H1 (cell line): ENCODE measurements around the gene MRAP. TPM values are rescaled to one million over a fixed set of nuclear protein-coding genes. Genes with fewer than 3 reads are reported as not detected.
"Not testable (repeated sequence)": the region's sequence is repeated elsewhere in the genome, so short reads cannot be mapped to it uniquely, and the experiment has no call there.

Experiments
- CTCF ChIA-PET: fragments of 300-600 bp; sonication (Branson Sonifier 250); formaldehyde crosslinking; loops from one replicate; lab custom pipeline; 2021; ENCODE audit not compliant: partially characterized antibody; lab: Charles Lee
- POLR2A ChIA-PET: fragments of 300-600 bp; sonication (Branson Sonifier 250); formaldehyde crosslinking; loops from one replicate; lab custom pipeline; 2021; ENCODE audit warnings: inconsistent platforms; ENCODE audit not compliant: partially characterized antibody; lab: Charles Lee
- DNase-seq, 2 experiments: peaks; one replicate each; pipeline versions ENCODE4 v3.0.0 to v3.0.0-alpha.2; 2010 to 2022; ENCODE audit warnings: low spot score in 2 of 2, low read depth in 1 of 2, mixed read lengths in 1 of 2
- FAIRE-seq: peaks from 2 replicates; lab custom pipeline; 2011; peaks lifted over from hg19 to GRCh38; lab: Jason Lieb, UNC
- H2AFZ ChIP-seq: 2 replicates; pipeline ENCODE4 v1.8.1; 2012; ENCODE audit warnings: low read length, inconsistent platforms
- H2AK5ac ChIP-seq: 2 replicates; pipeline ENCODE4 v1.6.1; 2013; ENCODE audit warnings: low read depth, low read length
- H2BK120ac ChIP-seq: replicated peaks from 2 replicates; pipeline ENCODE3; 2013; ENCODE audit warnings: low read depth, low read length, inconsistent platforms
- H2BK12ac ChIP-seq: 2 replicates; pipeline ENCODE4 v1.6.1; 2013; ENCODE audit warnings: low read depth, low read length
- H2BK15ac ChIP-seq: 2 replicates; pipeline ENCODE4 v1.6.1; 2013; ENCODE audit warnings: low read length
- H2BK20ac ChIP-seq: 2 replicates; pipeline ENCODE4 v1.6.1; 2013; ENCODE audit warnings: low read length
- H2BK5ac ChIP-seq: 2 replicates; pipeline ENCODE4 v1.6.1; 2013; ENCODE audit warnings: low read depth, low read length
- H3K14ac ChIP-seq: 2 replicates; pipeline ENCODE4 v1.6.1; 2013; ENCODE audit warnings: inconsistent platforms; ENCODE audit not compliant: insufficient read length
- H3K18ac ChIP-seq: 2 replicates; pipeline ENCODE4 v1.6.1; 2013; ENCODE audit warnings: low read length; ENCODE audit errors: extremely low read depth
- H3K23ac ChIP-seq: 2 replicates; pipeline ENCODE4 v1.6.1; 2013; ENCODE audit warnings: inconsistent platforms; ENCODE audit not compliant: insufficient read length
- H3K23me2 ChIP-seq: 2 replicates; pipeline ENCODE4 v1.6.1; 2013; ENCODE audit warnings: low read depth, low read length
- H3K27ac ChIP-seq: 2 replicates; pipeline ENCODE4 v1.6.1; 2011; ENCODE audit warnings: low read depth, low read length, inconsistent platforms
- H3K27me3 ChIP-seq, 4 experiments: replicated peaks in 1 of 4; 1 replicate in 1 of 4; 2 replicates in 3 of 4; pipeline versions ENCODE4 v1.6.1 to v1.8.1; 2011 to 2013; ENCODE audit warnings: low read length in 3 of 4, mild to moderate bottlenecking in 3 of 4, inconsistent platforms in 2 of 4, mixed read lengths in 2 of 4, moderate library complexity in 1 of 4; ENCODE audit not compliant: control insufficient read depth in 3 of 4, insufficient read depth in 3 of 4; ENCODE audit errors: extremely low read depth in 1 of 4
- H3K36me3 ChIP-seq, 4 experiments: 2 replicates each; pipeline versions ENCODE4 v1.6.1 to v1.8.1; 2011 to 2013; ENCODE audit warnings: mild to moderate bottlenecking in 4 of 4, low read length in 3 of 4, moderate library complexity in 2 of 4, control low read depth in 1 of 4, inconsistent platforms in 1 of 4; ENCODE audit not compliant: insufficient read depth in 4 of 4, control insufficient read depth in 2 of 4
- H3K4ac ChIP-seq: replicated peaks from 2 replicates; pipeline ENCODE3; 2013; ENCODE audit warnings: low read length, low read depth, mixed read lengths, inconsistent platforms; ENCODE audit not compliant: insufficient read length
- H3K4me1 ChIP-seq, 4 experiments: replicated peaks in 1 of 4; 1 replicate in 1 of 4; 2 replicates in 3 of 4; pipeline versions ENCODE4 v1.6.1 to v1.8.1; 2011 to 2013; ENCODE audit warnings: low read length in 3 of 4, inconsistent platforms in 2 of 4, mixed read lengths in 1 of 4; ENCODE audit not compliant: insufficient read depth in 4 of 4, control insufficient read depth in 3 of 4
- H3K4me2 ChIP-seq, 2 experiments: 2 replicates each; pipeline versions ENCODE4 v1.6.1 to v1.8.1; 2011 to 2013; ENCODE audit warnings: low read depth in 2 of 2, low read length in 2 of 2, control low read depth in 1 of 2, inconsistent platforms in 1 of 2, mild to moderate bottlenecking in 1 of 2; ENCODE audit not compliant: insufficient read depth in 1 of 2
- H3K4me3 ChIP-seq, 4 experiments: fragments of 200-600, 300-600 bp in 1 of 4; sonication (generic), shearing (Covaris generic), sonication (Bioruptor Twin) in 1 of 4; 2 replicates each; pipeline versions ENCODE4 v1.5.1 to v1.8.1; 2011 to 2016; ENCODE audit warnings: low read length in 4 of 4, low read depth in 3 of 4, control low read depth in 2 of 4, inconsistent platforms in 2 of 4, mild to moderate bottlenecking in 2 of 4, mixed read lengths in 1 of 4, moderate library complexity in 1 of 4; ENCODE audit not compliant: insufficient read depth in 2 of 4; ENCODE audit errors: extremely low read depth in 1 of 4
- H3K56ac ChIP-seq: replicated peaks from 2 replicates; pipeline ENCODE3; 2013; ENCODE audit warnings: low read depth, mild to moderate bottlenecking, mixed read lengths, low read length, inconsistent platforms; ENCODE audit not compliant: insufficient read length
- H3K79me1 ChIP-seq: 2 replicates; pipeline ENCODE4 v1.6.1; 2013; ENCODE audit warnings: low read depth, low read length, control low read depth
- H3K79me2 ChIP-seq, 2 experiments: 2 replicates each; pipeline versions ENCODE4 v1.6.1 to v1.8.1; 2012 to 2013; ENCODE audit warnings: low read length in 2 of 2, mild to moderate bottlenecking in 2 of 2, inconsistent platforms in 1 of 2; ENCODE audit not compliant: insufficient read depth in 2 of 2, control insufficient read depth in 1 of 2
- H3K9ac ChIP-seq, 4 experiments: replicated peaks in 1 of 4; 1 replicate in 1 of 4; 2 replicates in 3 of 4; pipeline versions ENCODE4 v1.6.1 to v1.8.1; 2011 to 2013; ENCODE audit warnings: low read depth in 3 of 4, low read length in 3 of 4, control low read depth in 2 of 4, mild to moderate bottlenecking in 2 of 4, moderate library complexity in 2 of 4, inconsistent platforms in 1 of 4; ENCODE audit errors: extremely low read depth in 1 of 4
- H3K9me3 ChIP-seq, 2 experiments: 2 replicates each; pipeline versions ENCODE4 v1.6.1 to v1.8.1; 2012 to 2013; ENCODE audit warnings: mild to moderate bottlenecking in 2 of 2, moderate library complexity in 2 of 2, control low read depth in 1 of 2, inconsistent platforms in 1 of 2, low read depth in 1 of 2, low read length in 1 of 2, mixed read lengths in 1 of 2; ENCODE audit not compliant: insufficient read depth in 2 of 2
- H4K20me1 ChIP-seq, 2 experiments: replicated peaks in 1 of 2; 2 replicates each; pipeline versions ENCODE3 to v1.8.1; 2011 to 2013; ENCODE audit warnings: inconsistent platforms in 2 of 2, low read length in 2 of 2, mild to moderate bottlenecking in 1 of 2; ENCODE audit not compliant: insufficient read depth in 2 of 2, control insufficient read depth in 1 of 2
- H4K5ac ChIP-seq: 2 replicates; pipeline ENCODE4 v1.6.1; 2013; ENCODE audit warnings: low read length, low read depth, mixed read lengths, inconsistent platforms; ENCODE audit not compliant: insufficient read length
- H4K8ac ChIP-seq: 2 replicates; pipeline ENCODE4 v1.8.0; 2013; ENCODE audit warnings: mild to moderate bottlenecking, moderate library complexity, low read length, inconsistent platforms; ENCODE audit not compliant: insufficient read depth; ENCODE audit errors: extremely low read depth
- H4K91ac ChIP-seq: replicated peaks from 2 replicates; pipeline ENCODE3; 2013; ENCODE audit warnings: low read length, mixed read lengths, inconsistent platforms; ENCODE audit not compliant: insufficient read length
- CHD2 ChIP-seq: IDR thresholded peaks from 2 replicates; pipeline ENCODE4 v1.6.1; 2012; ENCODE audit warnings: low read length, improper control_type of control experiment
- NANOG ChIP-seq: IDR thresholded peaks from 2 replicates; pipeline ENCODE4 v1.6.1; 2011; ENCODE audit warnings: low read length, low read depth, mild to moderate bottlenecking, inconsistent platforms; ENCODE audit not compliant: insufficient read depth, poor library complexity, severe bottlenecking
- RFX5 ChIP-seq: IDR thresholded peaks from 2 replicates; pipeline ENCODE4 v1.6.1; 2011; ENCODE audit warnings: low read depth, low read length, improper control_type of control experiment, borderline replicate concordance
- SP4 ChIP-seq: IDR thresholded peaks from 2 replicates; pipeline ENCODE4 v1.6.1; 2012; ENCODE audit warnings: low read length, inconsistent platforms
- WGBS, 2 experiments: shearing (Covaris generic) in 1 of 2; methylation state at CpG; one replicate each; pipeline versions ENCODE4 v1.1.6 to v1.1.7; 2013 to 2015; ENCODE audit warnings: low lambda C conversion rate in 2 of 2, mixed read lengths in 2 of 2, inconsistent platforms in 1 of 2, low coverage in 1 of 2, missing lambda C conversion rate in 1 of 2; ENCODE audit not compliant: insufficient replicate concordance in 2 of 2, insufficient coverage in 1 of 2, insufficient read length in 1 of 2; ENCODE audit errors: extremely low coverage in 1 of 2, missing lambda C conversion rate in 1 of 2; 5-methylcytosine and 5-hydroxymethylcytosine counted together
- polyA plus RNA-seq, 7 experiments: library from polyadenylated mRNA; depleted of rRNA in 3 of 7; stranded (reverse) in 5 of 7; unstranded in 2 of 7; fragments of >200 nt in 5 of 7; fragments of 200-250 nt in 2 of 7; gene quantifications; 1 replicate in 5 of 7; 2 replicates in 1 of 7; 4 replicates in 1 of 7; pipeline versions ENCODE4 v1.2.1 to v1.2.3, GENCODE V29; 2011 to 2013; ENCODE audit warnings: missing spikeins in 2 of 7, mixed read lengths in 2 of 7
- total RNA-seq: library from RNA; stranded (reverse); fragmentation: NEBNext Ultra II Directional; extraction: Animal tissue kit (Norgen Biotek cat#: 25700); gene quantifications from 2 replicates; pipeline ENCODE4 v1.2.1, GENCODE V29; 2021

MRAP gene
- total and polyA plus RNA-seq, 2 of the 8 experiments (the other 6 are each of a cell fraction or from before 2014, with no cell fraction given), result not detected

- TF ChIP-seq SP4 (no peak), RFX5 (no peak), NANOG (no peak), CHD2 (no peak)
Measured at GRCh38 chr21:32309906-32310460, 11.3 kb downstream of the MRAP start (continued).

GRCh38 chr21:32310976-32311375 lies 12.3 kb downstream of the MRAP start:
- POLR2A ChIA-PET, result interaction anchor here (0.6 kb wide), 1 partner anchor 419 kb away, joined by 3 read pairs; no protein-coding TSS in a partner anchor
- H3K27me3 ChIP-seq, H2AK5ac ChIP-seq, H3K27ac ChIP-seq, H3K23ac ChIP-seq, H3K14ac ChIP-seq, H2BK20ac ChIP-seq, H3K23me2 ChIP-seq, H3K9ac ChIP-seq, H4K5ac ChIP-seq, H2BK5ac ChIP-seq, H3K9me3 ChIP-seq, H4K8ac ChIP-seq, H3K4me3 ChIP-seq, FAIRE-seq, H3K4me1 ChIP-seq, H3K4me2 ChIP-seq, H3K4ac ChIP-seq, H4K91ac ChIP-seq, H3K56ac ChIP-seq, H2BK12ac ChIP-seq, H2AFZ ChIP-seq, H3K79me2 ChIP-seq, H3K79me1 ChIP-seq, H4K20me1 ChIP-seq, H3K18ac ChIP-seq, H2BK15ac ChIP-seq, H2BK120ac ChIP-seq: not testable (repeated sequence)
- peak in 1 of 2 experiments; percentile 29 for DNase-seq
- CTCF ChIA-PET, result interaction anchor here (0.6 to 1.1 kb wide), 2 partner anchors 14 to 296 kb away, joined by 3 read pairs; no protein-coding TSS in a partner anchor
- H3K36me3 ChIP-seq, result peaks cover 2 to 19% (median 13%) of the 10 kb centered on the region in 4 experiments; a peak in 6 of 8 replicates
- 94% methylated on average over 9 of the region's 9 CpGs; no CpG with 5 or more reads in 1 of the 2 experiments for WGBS, 2 experiments
